Heart right ventricle (tissue), 16 donors: ENCODE measurements around the gene GPD1L. TPM values are rescaled to one million over a fixed set of nuclear protein-coding genes. Genes with fewer than 3 reads are reported as not detected.

Experiments used
- ATAC-seq, 8 donors: fragments of 200-7000 bp; cut with Tn5 transposase; one replicate each; pipeline ENCODE4 v1.9.1; 2020; ENCODE audit warnings: mild to moderate bottlenecking in 8 of 8, moderate library complexity in 8 of 8, moderate number of reproducible peaks in 1 of 8
- DNase-seq, 2 donors: peaks; one replicate each; pipeline ENCODE4 v3.0.0-alpha.2; 2020
- H3K27ac ChIP-seq, 10 donors: fragments of 200-600 bp; sonication (generic) in 2 of 10; one replicate each; pipeline versions ENCODE4 v1.5.0 to v1.8.0; 2020 to 2022; ENCODE audit warnings: mild to moderate bottlenecking in 3 of 10
- H3K27me3 ChIP-seq, 7 donors: fragments of 200-600 bp; one replicate each; pipeline ENCODE4 v1.8.0; 2021 to 2022; ENCODE audit warnings: mild to moderate bottlenecking in 2 of 7
- H3K36me3 ChIP-seq, 9 donors: fragments of 200-600 bp; sonication (generic) in 1 of 9; one replicate each; pipeline versions ENCODE4 v1.5.0 to v1.8.0; 2020 to 2022; ENCODE audit warnings: mild to moderate bottlenecking in 2 of 9
- H3K4me1 ChIP-seq, 9 donors: fragments of 200-600 bp; sonication (generic) in 1 of 9; one replicate each; pipeline versions ENCODE4 v1.5.0 to v1.8.0; 2020 to 2022; ENCODE audit warnings: mild to moderate bottlenecking in 4 of 9
- H3K4me3 ChIP-seq, 10 donors: fragments of 200-600 bp; sonication (generic) in 2 of 10; one replicate each; pipeline versions ENCODE4 v1.5.0 to v1.8.0; 2020 to 2022; ENCODE audit warnings: mild to moderate bottlenecking in 7 of 10, moderate library complexity in 2 of 10
- H3K9me3 ChIP-seq, 11 donors: fragments of 200-600 bp in 10 of 11; sonication (generic) in 2 of 11; one replicate each; pipeline versions ENCODE4 v1.5.0 to v1.8.0; 2013 to 2022; ENCODE audit warnings: mild to moderate bottlenecking in 2 of 11, control low read depth in 1 of 11, moderate library complexity in 1 of 11
- WGBS, 2 donors: extraction: QIAGEN DNeasy Blood & Tissue Kit; methylation state at CpG; one replicate each; pipeline ENCODE4 v1.1.7; 2013; ENCODE audit warnings: inconsistent platforms in 1 of 2; 5-methylcytosine and 5-hydroxymethylcytosine counted together
- intact Hi-C, 10 donors: fragments of 100-400 bp; cut with DNase I; formaldehyde crosslinking; loops; one replicate each; pipeline versions ENCODE4 v1.11.1 to v1.14.2; 2022
- polyA plus RNA-seq, 2 donors: library from polyadenylated mRNA; stranded (reverse); fragments of 200-250 nt; gene quantifications; one replicate each; pipeline ENCODE4 v1.2.3, GENCODE V29; 2013
- total RNA-seq, 10 donors: library from RNA; stranded (reverse); fragmentation: NEBNext Ultra II Directional in 3 of 10; extraction: Animal tissue kit (Norgen Biotek cat#: 25700) in 3 of 10; gene quantifications; one replicate each; pipeline versions ENCODE4 v1.2.1 to v1.2.4, GENCODE V29; 2021 to 2023
- TF ChIP-seq, protein P1 (sequence below), 9 donors: fragments of 200-600 bp; sonication (generic) in 2 of 9; IDR thresholded peaks; one replicate each; pipeline versions ENCODE4 v1.5.0 to v1.8.0; 2021 to 2022; ENCODE audit warnings: antibody characterized with exemption in 9 of 9, mild to moderate bottlenecking in 5 of 9, moderate library complexity in 1 of 9
- donor health status: Arrhythmogenic right ventricular cardiomyopathy.
- donor health status: ischemic (EF 13 %, LVEDD 7.1; RV severe dilation, severe dysfunction).
- donor health status: healthy with polysubstance abuse.
- donor health status: DM: no; HTN: yes; CAD: no.
- donor health status: DM: no; HTN: no; CAD: no.
- donor health status: ischemic (EF 25% LVEDD 6.9; RV normal size, moderate dysfunction).
- donor health status: ischemic (EF 25% LVEDD 5.7; RV mildly dilated, moderate dysfunction).
- donor health status: healthy.
- donor health status: DM: yes; HTN: yes; CAD: no.
- donor health status: Ischemic cardiomyopathy.
- donor health status: ischemic (EF 35%, LVEDD 5.7; RV mildly dilated, moderate dysfunction).
- donor health status: nonischemic (EF 11% LVEDD 7.7; RV severe dilation, severe dysfunction).
- donor health status: DM: yes; HTN: yes; CAD: no.
- donor health status: PGD.
- donor health status: ischemic (EF 29% LVEDD 5.4; RV normal size, mild dysfunction).
- donor health status: nonischemic (EF 23%, LVEDD 6.1; RV moderate dilation, normal function).

The GPD1L gene
- total and polyA plus RNA-seq, 12 donors = 71.0 to 349 (median 177) TPM

DNA sequence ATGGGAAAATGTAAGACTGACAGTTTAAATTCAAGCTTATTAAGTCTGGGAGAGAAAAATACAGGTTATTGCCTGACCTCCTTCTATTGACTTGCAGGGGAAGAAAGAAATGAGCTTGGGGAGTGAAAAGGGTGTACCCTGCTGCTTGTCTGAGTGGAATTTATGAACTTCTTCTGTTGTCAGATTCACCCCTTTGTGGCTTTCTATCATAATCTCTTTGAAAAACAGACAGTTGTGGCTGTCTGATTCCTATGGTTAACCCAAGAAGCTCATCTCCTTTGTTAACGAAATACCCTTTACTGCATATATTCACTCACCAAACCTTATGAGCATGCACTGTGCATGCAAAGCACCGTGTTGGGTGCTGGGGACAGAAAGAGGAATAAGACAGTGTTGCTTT, 22.5 kb downstream of the GPD1L start:
- H3K9me3 ChIP-seq = no peaks in the 10 kb centered on the region
- H3K36me3 ChIP-seq = peaks cover 0 to 28% (median 0%) of the 10 kb centered on the region in 9 donors
- 86 to 98% methylated on average over 2 of the region's 2 CpGs for WGBS, 2 donors
- H3K4me3 ChIP-seq = no peak overlapping the region
- DNase-seq (no peak), ATAC-seq (no peak)
- TF ChIP-seq, protein P1, sequence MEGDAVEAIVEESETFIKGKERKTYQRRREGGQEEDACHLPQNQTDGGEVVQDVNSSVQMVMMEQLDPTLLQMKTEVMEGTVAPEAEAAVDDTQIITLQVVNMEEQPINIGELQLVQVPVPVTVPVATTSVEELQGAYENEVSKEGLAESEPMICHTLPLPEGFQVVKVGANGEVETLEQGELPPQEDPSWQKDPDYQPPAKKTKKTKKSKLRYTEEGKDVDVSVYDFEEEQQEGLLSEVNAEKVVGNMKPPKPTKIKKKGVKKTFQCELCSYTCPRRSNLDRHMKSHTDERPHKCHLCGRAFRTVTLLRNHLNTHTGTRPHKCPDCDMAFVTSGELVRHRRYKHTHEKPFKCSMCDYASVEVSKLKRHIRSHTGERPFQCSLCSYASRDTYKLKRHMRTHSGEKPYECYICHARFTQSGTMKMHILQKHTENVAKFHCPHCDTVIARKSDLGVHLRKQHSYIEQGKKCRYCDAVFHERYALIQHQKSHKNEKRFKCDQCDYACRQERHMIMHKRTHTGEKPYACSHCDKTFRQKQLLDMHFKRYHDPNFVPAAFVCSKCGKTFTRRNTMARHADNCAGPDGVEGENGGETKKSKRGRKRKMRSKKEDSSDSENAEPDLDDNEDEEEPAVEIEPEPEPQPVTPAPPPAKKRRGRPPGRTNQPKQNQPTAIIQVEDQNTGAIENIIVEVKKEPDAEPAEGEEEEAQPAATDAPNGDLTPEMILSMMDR (IDR thresholded peaks at IDR 0.05) = no peak
- H3K4me1 ChIP-seq = peaks cover 3 to 67% (median 35%) of the 10 kb centered on the region in 9 donors
- H3K27ac ChIP-seq = peak overlapping the region in 3 of 10 donors; percentile 17 to 56 (median 46)
- H3K27me3 ChIP-seq = no peaks in the 10 kb centered on the region
- intact Hi-C loops = loop anchor here in 1 of 10 donors (5.0 kb wide), 1 partner anchor 82 kb away; no protein-coding TSS in a partner anchor

DNA sequence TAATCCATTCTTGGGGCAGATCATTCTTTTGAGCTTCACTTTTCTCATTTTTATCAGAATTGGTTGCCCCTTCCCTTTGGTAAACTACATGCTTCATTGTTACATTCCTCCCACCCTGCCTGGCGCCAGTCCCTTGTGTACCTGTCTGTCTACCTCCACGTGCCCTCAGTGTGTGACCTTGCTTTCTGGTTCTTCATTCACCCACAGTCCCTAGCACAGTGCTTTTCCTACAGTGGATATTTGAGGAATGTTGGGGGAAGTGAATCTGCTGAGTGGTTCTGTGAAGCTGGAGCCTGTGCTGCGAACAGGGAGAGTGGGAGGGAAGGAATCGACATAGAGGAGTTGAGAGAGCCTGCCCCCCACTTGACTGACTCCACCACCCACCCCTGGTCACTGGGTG, 23.4 kb downstream of the GPD1L start:
- peaks cover 0 to 28% (median 0%) of the 10 kb centered on the region in 9 donors for H3K36me3 ChIP-seq
- ATAC-seq (peak in 1 of 8 donors; percentile 11), DNase-seq (no peak)
- peak overlapping the region in 4 of 10 donors; percentile 5 to 56 (median 38) for H3K27ac ChIP-seq
- 58 to 64% methylated on average over 4 of the region's 4 CpGs for WGBS, 2 donors
- H3K4me1 ChIP-seq = peaks cover 3 to 74% (median 37%) of the 10 kb centered on the region in 9 donors
- intact Hi-C loops = loop anchor here in 1 of 10 donors (5.0 kb wide), 1 partner anchor 83 kb away; no protein-coding TSS in a partner anchor
- no peaks in the 10 kb centered on the region for H3K9me3 ChIP-seq
- TF ChIP-seq, protein P1 (IDR thresholded peaks at IDR 0.05) = no peak
- H3K27me3 ChIP-seq = no peaks in the 10 kb centered on the region
- H3K4me3 ChIP-seq = no peak overlapping the region

GRCh38 chr3:32132121-32132520, 25.7 kb downstream of the GPD1L start:
- no peak overlapping the region for H3K4me3 ChIP-seq
- no peaks in the 10 kb centered on the region for H3K27me3 ChIP-seq
- ATAC-seq (no peak), DNase-seq (no peak)
- no peaks in the 10 kb centered on the region for H3K9me3 ChIP-seq
- intact Hi-C loops = no loop called here
- peaks cover 0 to 28% (median 0%) of the 10 kb centered on the region in 9 donors for H3K36me3 ChIP-seq
- TF ChIP-seq, protein P1 (IDR thresholded peaks at IDR 0.05) = no peak
- peaks cover 3 to 67% (median 27%) of the 10 kb centered on the region in 9 donors for H3K4me1 ChIP-seq
- no peak overlapping the region for H3K27ac ChIP-seq

GRCh38 chr3:32132706-32133105, 26.3 kb downstream of the GPD1L start:
- DNase-seq (no peak), ATAC-seq (no peak)
- Histone ChIP-seq H3K9me3 (no peaks in the 10 kb centered on the region), H3K27me3 (no peaks in the 10 kb centered on the region), H3K27ac (no peak overlapping the region), H3K4me1 (peaks cover 3 to 61% (median 21%) of the 10 kb centered on the region in 9 donors), H3K36me3 (peaks cover 0 to 28% (median 0%) of the 10 kb centered on the region in 9 donors), H3K4me3 (no peak overlapping the region)
- TF ChIP-seq, protein P1 (IDR thresholded peaks at IDR 0.05) = no peak
- intact Hi-C loops = no loop called here
- WGBS, 2 donors = 94 to 96% methylated on average over 2 of the region's 2 CpGs
